Kidney epithelial cell (primary cell): ENCODE data around the gene ASRGL1. TPM values are rescaled to one million over a fixed set of nuclear protein-coding genes. Genes with fewer than 3 reads are reported as not detected.

Experiments
- DNase-seq: peaks from one replicate; pipeline ENCODE4 v3.0.0-alpha.2; 2010; ENCODE audit warnings: low read depth
- H3K27me3 ChIP-seq: 2 replicates; pipeline ENCODE4 v1.6.0; 2011; ENCODE audit warnings: low read length; ENCODE audit not compliant: control insufficient read depth, insufficient read depth
- H3K36me3 ChIP-seq: 2 replicates; pipeline ENCODE4 v1.5.1; 2011; ENCODE audit warnings: low read length; ENCODE audit not compliant: control insufficient read depth, insufficient read depth
- H3K4me3 ChIP-seq: 2 replicates; pipeline ENCODE4 v1.5.1; 2011; ENCODE audit warnings: low read depth, mild to moderate bottlenecking, control low read depth, low read length
- total RNA-seq: library from RNA; depleted of rRNA; stranded (reverse); fragments of >200 nt; gene quantifications from 2 replicates; pipeline ENCODE4 v1.2.3, GENCODE V29; 2015
- TF ChIP-seq, protein P1 (sequence below): IDR thresholded peaks from 2 replicates; pipeline ENCODE4 v1.5.1; 2011; ENCODE audit warnings: mild to moderate bottlenecking, moderate library complexity, low read length, control low read depth, inconsistent platforms; ENCODE audit not compliant: insufficient read depth, poor library complexity, severe bottlenecking

ASRGL1 gene
- 20.3 and 21.7 TPM in 2 replicates for total RNA-seq

DNA sequence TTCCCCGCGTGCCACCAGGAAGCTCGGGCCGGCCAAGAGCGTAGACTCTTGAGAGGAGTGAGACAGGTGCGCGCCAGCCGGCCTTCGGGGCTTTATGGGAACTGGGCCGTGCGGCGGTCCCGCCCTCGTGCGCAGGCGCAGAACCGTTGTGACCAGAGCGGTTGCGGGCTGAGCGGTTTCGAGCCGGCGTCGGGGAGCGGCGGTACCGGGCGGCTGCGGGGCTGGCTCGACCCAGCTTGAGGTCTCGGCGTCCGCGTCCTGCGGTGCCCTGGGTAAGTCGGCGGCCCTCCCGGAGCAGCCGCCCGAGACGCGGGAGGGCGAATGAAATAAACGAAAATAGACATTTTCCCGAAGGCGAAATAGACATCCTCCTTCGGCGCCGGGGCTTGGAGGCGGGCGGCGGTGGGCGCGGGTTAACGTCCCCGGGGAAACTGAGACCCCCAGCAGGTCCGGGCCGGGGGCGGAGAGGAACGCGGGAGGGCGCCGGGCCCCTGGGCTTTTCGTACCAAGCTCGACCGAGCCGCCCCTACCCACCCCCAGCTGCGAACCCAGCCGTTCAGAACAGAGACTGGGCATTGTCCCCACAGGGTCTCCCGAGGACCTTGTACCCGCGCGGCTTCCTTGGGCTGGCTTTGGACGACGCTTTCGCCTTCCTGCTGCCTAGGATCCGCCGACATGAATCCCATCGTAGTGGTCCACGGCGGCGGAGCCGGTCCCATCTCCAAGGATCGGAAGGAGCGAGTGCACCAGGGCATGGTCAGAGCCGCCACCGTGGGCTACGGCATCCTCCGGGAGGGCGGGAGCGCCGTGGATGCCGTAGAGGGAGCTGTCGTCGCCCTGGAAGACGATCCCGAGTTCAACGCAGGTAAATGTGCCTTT, at the start of gene ASRGL1:
TSS of gene ASRGL1 (plus strand) at position 146 of the 879 bp plus-strand sequence. CDS start at position 676, 530 bp downstream.
- DNase-seq, result no peak
- Histone ChIP-seq H3K4me3 (peak within 1 kb of the TSS; percentile 71), H3K27me3 (no peaks in the 10 kb centered on the region), H3K36me3 (no peaks in the 10 kb centered on the region)
- TF ChIP-seq, protein P1, sequence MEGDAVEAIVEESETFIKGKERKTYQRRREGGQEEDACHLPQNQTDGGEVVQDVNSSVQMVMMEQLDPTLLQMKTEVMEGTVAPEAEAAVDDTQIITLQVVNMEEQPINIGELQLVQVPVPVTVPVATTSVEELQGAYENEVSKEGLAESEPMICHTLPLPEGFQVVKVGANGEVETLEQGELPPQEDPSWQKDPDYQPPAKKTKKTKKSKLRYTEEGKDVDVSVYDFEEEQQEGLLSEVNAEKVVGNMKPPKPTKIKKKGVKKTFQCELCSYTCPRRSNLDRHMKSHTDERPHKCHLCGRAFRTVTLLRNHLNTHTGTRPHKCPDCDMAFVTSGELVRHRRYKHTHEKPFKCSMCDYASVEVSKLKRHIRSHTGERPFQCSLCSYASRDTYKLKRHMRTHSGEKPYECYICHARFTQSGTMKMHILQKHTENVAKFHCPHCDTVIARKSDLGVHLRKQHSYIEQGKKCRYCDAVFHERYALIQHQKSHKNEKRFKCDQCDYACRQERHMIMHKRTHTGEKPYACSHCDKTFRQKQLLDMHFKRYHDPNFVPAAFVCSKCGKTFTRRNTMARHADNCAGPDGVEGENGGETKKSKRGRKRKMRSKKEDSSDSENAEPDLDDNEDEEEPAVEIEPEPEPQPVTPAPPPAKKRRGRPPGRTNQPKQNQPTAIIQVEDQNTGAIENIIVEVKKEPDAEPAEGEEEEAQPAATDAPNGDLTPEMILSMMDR, result no peak

DNA sequence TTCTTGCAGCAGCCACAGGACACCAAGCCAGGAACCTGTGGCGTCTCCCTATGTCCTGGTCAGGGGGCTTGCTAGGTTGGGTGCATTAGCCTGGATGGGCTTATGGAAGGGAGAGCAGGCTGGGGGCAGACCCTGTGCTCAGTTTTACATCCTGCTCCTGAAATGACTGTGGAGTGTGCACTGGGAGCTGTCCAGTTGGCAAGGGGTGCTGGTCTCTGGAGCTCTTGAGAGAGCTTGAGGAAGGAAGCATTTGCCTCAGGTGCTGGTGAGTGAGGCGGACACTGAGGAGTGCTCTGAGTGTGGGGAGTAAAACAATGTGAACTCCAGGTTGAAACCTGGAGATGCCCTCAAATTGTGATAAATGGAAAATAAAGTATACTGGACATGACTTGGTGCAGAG, 41.7 kb upstream of the ASRGL1 start:
- H3K36me3 ChIP-seq, result no peaks in the 10 kb centered on the region
- H3K4me3 ChIP-seq, result no peak overlapping the region
- TF ChIP-seq, protein P1, result no peak
- DNase-seq, result peak; percentile 14
- H3K27me3 ChIP-seq, result peaks cover 3% of the 10 kb centered on the region

GRCh38 chr11:62298975-62299374, 38.3 kb upstream of the ASRGL1 start, which contains the start of gene SCGB1D4:
Gene SCGB1D4, minus strand, starts transcription at chr11:62299075. Its CDS starts 65 bp downstream, at chr11:62299010.
- TF ChIP-seq, protein P1, result no peak
- Histone ChIP-seq H3K36me3 (no peaks in the 10 kb centered on the region), H3K27me3 (peaks cover 5% of the 10 kb centered on the region), H3K4me3 (no peak within 1 kb of the TSS)
- no peak for DNase-seq

- Histone ChIP-seq H3K27me3 (peaks cover 5% of the 10 kb centered on the region), H3K4me3 (no peak overlapping the region), H3K36me3 (no peaks in the 10 kb centered on the region)
- TF ChIP-seq, protein P1, result no peak
- DNase-seq, result no peak
These were observed 31.0 kb upstream of the ASRGL1 start for GRCh38 chr11:62306227-62306626.

GRCh38 chr11:62307950-62308349, 29.3 kb upstream of the ASRGL1 start:
- Histone ChIP-seq H3K27me3 (peaks cover 3% of the 10 kb centered on the region), H3K4me3 (no peak overlapping the region), H3K36me3 (no peaks in the 10 kb centered on the region)
- TF ChIP-seq, protein P1, result no peak
- no peak for DNase-seq
